Stimulated activated CD4-positive, alpha-beta T cell treated with anti-CD3 and anti-CD28 coated beads, Interleukin-12 subunit alpha, Interleukin-12 subunit beta, amount 100 ng/mL, for 48 hours (primary cell): ENCODE results near the gene RWDD3.

Source experiments
- DNase-seq, 3 donors: peaks; one replicate each; pipeline ENCODE4 v3.0.0-alpha.2; 2020; ENCODE audit warnings: low read depth in 2 of 3, low spot score in 1 of 3

RWDD3 gene

GRCh38 chr1:95229706-95230105 lies 4.3 kb upstream of the RWDD3 start:
- no peak for DNase-seq

GRCh38 chr1:95230256-95230655 lies 3.8 kb upstream of the RWDD3 start:
- no peak for DNase-seq

- no peak for DNase-seq
Observed at GRCh38 chr1:95230768-95231191, 3.2 kb upstream of the RWDD3 start.

GRCh38 chr1:95232646-95233318 lies 1.2 kb upstream of the RWDD3 start:
- no peak for DNase-seq

GRCh38 chr1:95233319-95233736 lies 682 bp upstream of the RWDD3 start:
- DNase-seq: no peak

- DNase-seq: no peak
Observed at GRCh38 chr1:95236784-95237575, 3.0 kb downstream of the RWDD3 start.

- no peak for DNase-seq
Observed at GRCh38 chr1:95237981-95238703, 4.1 kb downstream of the RWDD3 start.

GRCh38 chr1:95245029-95245428 lies 11.0 kb downstream of the RWDD3 start:
- no peak for DNase-seq

- no peak for DNase-seq
Observed at GRCh38 chr1:95246511-95246910, 12.5 kb downstream of the RWDD3 start.

GRCh38 chr1:95247607-95248006 lies 13.6 kb downstream of the RWDD3 start:
- DNase-seq: no peak

GRCh38 chr1:95249916-95250315 lies 15.9 kb downstream of the RWDD3 start:
- no peak for DNase-seq

GRCh38 chr1:95252422-95252821 lies 18.4 kb downstream of the RWDD3 start:
- no peak for DNase-seq

- DNase-seq: no peak
Observed at GRCh38 chr1:95254959-95255358, 20.9 kb downstream of the RWDD3 start.

GRCh38 chr1:95255826-95256225 lies 21.8 kb downstream of the RWDD3 start:
- DNase-seq: no peak

GRCh38 chr1:95257758-95258157 lies 23.7 kb downstream of the RWDD3 start:
- DNase-seq: no peak

GRCh38 chr1:95259245-95259644 lies 25.2 kb downstream of the RWDD3 start:
- no peak for DNase-seq

GRCh38 chr1:95262913-95263312 lies 28.9 kb downstream of the RWDD3 start:
- DNase-seq: no peak

GRCh38 chr1:95263450-95263849 lies 29.4 kb downstream of the RWDD3 start:
- DNase-seq: no peak

GRCh38 chr1:95265106-95265505 lies 31.1 kb downstream of the RWDD3 start:
- DNase-seq: no peak

- no peak for DNase-seq
Observed at GRCh38 chr1:95276429-95276828, 42.4 kb downstream of the RWDD3 start.

GRCh38 chr1:95278173-95279006 lies 44.4 kb downstream of the RWDD3 start:
- DNase-seq: no peak
